Esophagus muscularis mucosa (tissue), 4 donors: Measurements from ENCODE around the gene CLCN6. TPM values are rescaled to one million over a fixed set of nuclear protein-coding genes. Genes with fewer than 3 reads are reported as not detected.

Source experiments
- DNase-seq: peaks from one replicate; pipeline ENCODE4 v3.0.0-alpha.2; 2017; ENCODE audit errors: extremely low spot score
- H3K27ac ChIP-seq, 4 donors: fragments of 200-600 bp; sonication (generic); replicated peaks in 1 of 4; 1 replicate in 3 of 4; 2 replicates in 1 of 4; pipeline ENCODE4 v1.5.1; 2016 to 2019; ENCODE audit warnings: mild to moderate bottlenecking in 1 of 4
- H3K27me3 ChIP-seq, 4 donors: fragments of 200-600 bp; sonication (generic); one replicate each; pipeline versions ENCODE4 v1.5.1 to v1.6.0; 2016 to 2019
- H3K36me3 ChIP-seq, 4 donors: fragments of 200-600 bp; sonication (generic); one replicate each; pipeline ENCODE4 v1.5.1; 2016 to 2019
- H3K4me1 ChIP-seq, 4 donors: fragments of 200-600 bp; sonication (generic); one replicate each; pipeline ENCODE4 v1.5.1; 2016 to 2019
- H3K4me3 ChIP-seq, 4 donors: fragments of 200-600 bp; sonication (generic); 1 replicate in 2 of 4; 2 replicates in 2 of 4; pipeline ENCODE4 v1.5.1; 2016 to 2019; ENCODE audit warnings: mild to moderate bottlenecking in 4 of 4, moderate library complexity in 1 of 4
- H3K9me3 ChIP-seq, 4 donors: fragments of 200-600 bp; sonication (generic); 1 replicate in 3 of 4; 2 replicates in 1 of 4; pipeline ENCODE4 v1.5.1; 2016 to 2019
- CTCF ChIP-seq, 3 experiments: fragments of 200-600 bp in 2 of 3; fragments of 450-650 bp in 1 of 3; sonication (generic) in 2 of 3; IDR thresholded peaks; one replicate each; pipeline ENCODE4 v1.5.1; 2017 to 2019; ENCODE audit warnings: antibody characterized with exemption in 3 of 3, mild to moderate bottlenecking in 2 of 3, moderate library complexity in 1 of 3
- EP300 ChIP-seq: sonication (generic); formaldehyde crosslinking; IDR thresholded peaks from one replicate; pipeline ENCODE4 v1.6.1; 2017; ENCODE audit warnings: antibody characterized with exemption
- POLR2A ChIP-seq: fragments of 450-650 bp; IDR thresholded peaks from one replicate; pipeline ENCODE4 v1.6.1; 2017; ENCODE audit warnings: antibody characterized with exemption, moderate library complexity, mild to moderate bottlenecking, low read depth
- POLR2AphosphoS5 ChIP-seq, 2 donors: sonication (generic); formaldehyde crosslinking; IDR thresholded peaks; one replicate each; pipeline ENCODE4 v1.6.1; 2017; ENCODE audit warnings: antibody characterized with exemption in 2 of 2
- WGBS: methylation state at CpG from one replicate; pipeline ENCODE4 v1.1.5; 2018; 5-methylcytosine and 5-hydroxymethylcytosine counted together
- intact Hi-C: fragments of 100-400 bp; cut with DNase I; formaldehyde crosslinking; loops from one replicate; pipeline ENCODE4 v1.15.1; 2023
- total RNA-seq, 4 donors: library from RNA; depleted of rRNA; stranded (reverse); fragments of >200 nt; gene quantifications; one replicate each; pipeline versions ENCODE4 v1.1.0 to v1.2.1, GENCODE V29; 2016

CLCN6 gene
- total RNA-seq, 4 donors from 2014 or later: 12.5 to 19.7 (median 15.5) TPM

DNA sequence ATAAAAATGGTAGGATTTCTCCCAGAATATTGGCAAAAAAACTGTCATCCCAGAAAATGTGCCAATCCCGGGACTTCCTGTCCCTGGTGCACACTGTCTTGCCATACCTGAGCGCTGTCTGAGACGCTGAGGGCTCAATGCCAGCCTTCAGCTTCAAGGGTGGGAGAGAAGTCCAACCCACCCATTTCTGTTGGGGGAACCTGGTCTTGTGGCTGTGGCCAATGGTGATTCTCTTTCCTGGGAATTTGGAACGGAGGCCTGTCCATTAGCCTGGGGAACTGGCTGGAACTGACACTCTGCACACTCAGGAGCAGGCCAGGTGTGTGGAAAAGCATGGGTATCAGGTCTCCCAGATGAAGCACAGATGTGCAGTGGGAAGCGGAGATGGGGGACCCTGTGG lies 6.9 kb upstream of the CLCN6 start:
- intact Hi-C loops: no loop called here
- WGBS: 94% methylated on average over 4 of the region's 5 CpGs

DNA sequence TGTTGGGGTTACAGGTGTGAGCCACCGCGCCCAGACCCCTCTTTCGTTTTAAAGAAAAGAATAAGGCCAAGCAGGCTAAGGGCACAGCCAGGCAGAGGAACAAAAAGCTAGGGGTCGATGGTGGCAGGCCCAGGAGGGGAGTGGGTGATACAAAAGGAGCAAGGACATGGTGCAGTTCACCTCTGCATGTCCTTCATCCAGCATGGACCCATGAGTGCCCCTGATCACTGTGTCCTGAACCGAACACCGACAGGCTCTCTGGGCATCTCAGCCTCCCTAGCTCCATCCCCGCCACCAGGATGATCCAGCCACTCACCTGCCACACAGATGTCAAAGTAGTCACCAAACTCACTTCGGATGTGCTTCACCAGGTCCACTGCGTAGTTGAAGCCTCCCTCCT lies 6.1 kb upstream of the CLCN6 start:
- Histone ChIP-seq H3K4me1 (peaks cover 40 to 58% (median 51%) of the 10 kb centered on the region in 4 donors), H3K9me3 (no peaks in the 10 kb centered on the region), H3K27me3 (no peaks in the 10 kb centered on the region), H3K36me3 (peaks cover 23 to 54% (median 48%) of the 10 kb centered on the region in 4 donors), H3K27ac (peak overlapping the region in 1 of 4 donors; percentile 12), H3K4me3 (no peak overlapping the region)
- no peak for DNase-seq
- intact Hi-C loops: no loop called here
- 96% methylated on average over 9 of the region's 9 CpGs for WGBS
- TF ChIP-seq POLR2A (no peak), EP300 (no peak), POLR2AphosphoS5 (IDR thresholded peaks at IDR 0.05) (no peak), CTCF (IDR thresholded peaks at IDR 0.05) (no peak)

More for the DNA sequence above, 6.9 kb upstream of the CLCN6 start:
- no peaks in the 10 kb centered on the region for H3K9me3 ChIP-seq
- peaks cover 32 to 50% (median 43%) of the 10 kb centered on the region in 4 donors for H3K4me1 ChIP-seq
- no peaks in the 10 kb centered on the region for H3K27me3 ChIP-seq
- TF ChIP-seq CTCF (IDR thresholded peaks at IDR 0.05): no peak
- TF ChIP-seq EP300: no peak
- no peak for TF ChIP-seq POLR2AphosphoS5 (IDR thresholded peaks at IDR 0.05)
- TF ChIP-seq POLR2A: no peak
- H3K4me3 ChIP-seq: no peak overlapping the region
- H3K36me3 ChIP-seq: peaks cover 31 to 62% (median 56%) of the 10 kb centered on the region in 4 donors
- no peak for DNase-seq
- peak overlapping the region in 1 of 4 donors; percentile 4 for H3K27ac ChIP-seq

DNA sequence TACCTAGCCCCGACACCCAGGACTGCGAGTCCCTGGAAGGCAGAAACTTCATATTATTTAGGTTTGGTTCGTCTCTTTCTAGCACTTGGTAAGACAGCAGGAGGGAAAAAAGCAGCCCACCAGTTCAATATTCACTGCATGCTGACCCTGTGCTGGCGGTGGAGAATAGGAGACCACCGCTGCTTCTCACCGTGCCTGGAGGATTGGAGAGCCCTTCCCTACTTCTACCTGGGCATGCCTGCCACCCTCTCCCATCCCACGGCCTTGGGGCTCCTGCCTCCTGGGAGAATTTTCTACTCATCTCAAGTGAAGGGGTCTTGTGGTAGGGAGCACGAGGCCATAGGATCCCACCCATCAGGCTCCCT lies 5.6 kb upstream of the CLCN6 start:
- 94% methylated on average over 8 of the region's 8 CpGs for WGBS
- Histone ChIP-seq H3K9me3 (no peaks in the 10 kb centered on the region), H3K4me1 (peaks cover 43 to 62% (median 53%) of the 10 kb centered on the region in 4 donors), H3K27ac (peak overlapping the region in 1 of 4 donors; percentile 12), H3K27me3 (no peaks in the 10 kb centered on the region), H3K36me3 (peaks cover 19 to 49% (median 43%) of the 10 kb centered on the region in 4 donors), H3K4me3 (no peak overlapping the region)
- TF ChIP-seq CTCF (IDR thresholded peaks at IDR 0.05) (no peak), POLR2AphosphoS5 (IDR thresholded peaks at IDR 0.05) (no peak), EP300 (no peak), POLR2A (no peak)
- intact Hi-C loops: no loop called here
- DNase-seq: no peak

- Histone ChIP-seq H3K27ac (no peak overlapping the region), H3K9me3 (no peaks in the 10 kb centered on the region), H3K4me1 (peaks cover 43 to 63% (median 50%) of the 10 kb centered on the region in 4 donors), H3K36me3 (peaks cover 13 to 44% (median 38%) of the 10 kb centered on the region in 4 donors), H3K27me3 (no peaks in the 10 kb centered on the region), H3K4me3 (no peak overlapping the region)
- intact Hi-C loops: no loop called here
- no peak for TF ChIP-seq EP300
- TF ChIP-seq POLR2A: no peak
- WGBS: 93% methylated on average over 18 of the region's 21 CpGs
- DNase-seq: no peak
Observed at GRCh38 chr1:11800756-11801433, 5.1 kb upstream of the CLCN6 start.

GRCh38 chr1:11802616-11802972 lies 3.4 kb upstream of the CLCN6 start:
- intact Hi-C loops: no loop called here

More at GRCh38 chr1:11802616-11802972, 3.4 kb upstream of the CLCN6 start:
- DNase-seq: no peak
- Histone ChIP-seq H3K27ac (peak overlapping the region; percentile 95 to 99 (median 98)), H3K9me3 (no peaks in the 10 kb centered on the region), H3K4me1 (peaks cover 43 to 66% (median 57%) of the 10 kb centered on the region in 4 donors), H3K27me3 (no peaks in the 10 kb centered on the region), H3K36me3 (peaks cover 8 to 42% (median 30%) of the 10 kb centered on the region in 4 donors), H3K4me3 (peak overlapping the region; percentile 66 to 90 (median 74))
- 25% methylated on average over 6 of the region's 6 CpGs for WGBS
- no peak for TF ChIP-seq EP300
- peak; percentile 10 for TF ChIP-seq POLR2A
- TF ChIP-seq CTCF (IDR thresholded peaks at IDR 0.05): no peak
- peak; percentile 26 to 54 for TF ChIP-seq POLR2AphosphoS5 (IDR thresholded peaks at IDR 0.05)
